GM21723 (cell line): ENCODE measurements around the gene FUT2.

Experiments
- ATAC-seq: cut with Tn5 transposase; IDR thresholded peaks from one replicate; pipeline ENCODE4 v1.9.1; 2021; ENCODE audit warnings: mild to moderate bottlenecking, moderate library complexity; ENCODE audit not compliant: unreplicated experiment

FUT2 gene

GRCh38 chr19:48749571-48750198, 53.9 kb downstream of the FUT2 start:
- ATAC-seq, result no peak

DNA sequence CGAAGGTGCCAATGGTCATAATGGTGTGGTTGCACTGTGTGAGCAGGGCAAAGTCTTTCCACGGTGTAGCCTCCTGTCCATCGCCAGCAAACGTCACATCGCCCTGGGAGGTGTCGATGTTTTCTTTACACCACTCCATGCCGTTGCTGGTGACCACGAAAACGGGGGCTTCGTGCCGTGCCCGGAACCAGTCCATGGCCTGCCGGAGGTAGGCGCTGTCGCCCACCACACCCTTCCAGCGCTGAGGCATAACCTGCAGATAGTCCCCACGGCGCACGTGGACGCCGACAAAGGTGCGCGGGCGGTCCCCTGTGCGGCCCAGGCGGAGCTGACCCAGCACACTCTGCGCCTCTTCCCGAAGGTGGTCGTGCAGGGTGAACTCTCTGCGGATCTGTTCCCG, 54.6 kb downstream of the FUT2 start:
- no peak for ATAC-seq

DNA sequence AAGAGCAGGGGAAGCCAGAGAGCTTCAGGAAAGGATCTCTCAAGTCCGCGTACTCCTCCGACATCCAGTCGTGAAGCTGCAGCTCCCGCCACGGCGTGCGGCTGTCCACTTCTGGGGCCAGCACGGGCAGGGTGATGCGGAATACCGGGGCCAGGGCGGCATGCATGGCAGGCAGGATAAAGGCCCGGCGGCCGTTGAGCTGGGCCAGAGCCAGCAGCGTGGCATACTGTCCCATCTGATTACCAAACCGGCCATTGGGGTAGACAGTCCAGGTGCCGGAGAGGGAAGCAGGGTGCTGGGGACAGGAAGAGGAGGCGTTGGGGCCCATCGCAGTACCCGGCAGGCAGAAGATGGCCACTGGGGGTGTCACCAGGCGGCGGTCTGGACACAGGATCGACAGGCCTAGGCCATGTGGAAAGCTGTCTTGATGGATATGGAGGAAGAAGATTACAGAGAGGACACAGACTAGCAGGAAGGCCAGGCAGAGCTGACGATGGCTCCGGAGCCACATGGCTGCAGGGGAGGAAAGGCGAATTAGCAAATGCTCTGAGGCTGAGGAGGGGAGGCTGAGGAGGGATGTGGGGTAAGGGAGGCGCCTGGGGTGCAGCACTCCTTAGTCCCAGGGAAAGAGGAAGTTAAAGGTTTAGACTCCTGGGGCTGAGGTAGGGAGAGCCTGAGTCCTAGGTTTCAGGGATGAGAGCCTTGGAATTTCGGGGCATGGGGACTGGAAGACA, 55.2 kb downstream of the FUT2 start:
- no peak for ATAC-seq

- ATAC-seq, result no peak
Observed at GRCh38 chr19:48751845-48752495, 56.2 kb downstream of the FUT2 start.

DNA sequence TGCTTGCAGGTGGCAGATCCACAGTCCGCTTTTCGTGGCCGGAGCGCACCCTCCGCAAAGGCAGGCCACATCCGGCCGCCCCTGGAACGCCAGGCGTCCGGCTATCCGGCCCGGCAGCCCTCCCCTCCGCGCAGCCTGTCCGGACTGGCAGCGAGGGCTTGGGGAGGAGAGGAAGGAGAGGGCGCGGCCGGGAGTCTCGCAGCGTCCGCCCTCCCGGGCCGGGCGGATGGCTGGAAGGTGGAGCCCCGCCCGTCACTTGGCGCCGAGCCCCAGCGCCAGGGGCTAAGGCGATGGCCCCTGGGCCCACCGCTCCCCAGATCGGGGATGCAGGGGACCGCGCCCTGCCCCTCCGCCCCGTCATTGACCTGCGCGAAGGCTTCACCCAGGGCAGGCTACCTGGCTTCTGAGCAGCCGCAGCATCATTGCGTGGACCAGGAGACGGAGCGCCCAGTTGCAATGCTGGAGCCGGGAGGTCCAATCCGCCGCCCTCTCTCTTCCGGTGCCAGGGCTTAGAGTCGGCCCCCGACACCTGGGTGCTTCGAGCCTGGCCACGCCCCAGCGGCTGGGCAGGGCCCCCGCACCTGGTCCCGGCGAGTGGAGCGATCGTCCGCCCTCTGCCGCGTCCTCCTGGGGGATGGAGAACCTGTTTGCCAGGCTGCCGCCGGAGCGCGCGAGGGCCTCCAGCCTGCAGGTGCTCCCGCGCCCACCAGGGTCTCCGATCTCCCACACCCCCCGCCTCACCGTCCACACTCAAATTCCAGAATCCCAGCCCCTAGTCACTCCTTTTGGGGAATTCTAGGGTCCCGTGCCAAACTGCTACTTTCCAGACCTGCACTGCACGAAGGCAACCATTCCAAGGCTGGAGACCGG, 57.0 kb downstream of the FUT2 start, which contains the start of gene FUT1:
FUT1 (minus strand) TSS at position 146 of the 870 bp plus-strand sequence. CDS start 1,360 bp downstream, outside the sequence.
- no peak for ATAC-seq

- ATAC-seq, result no peak
Observed at GRCh38 chr19:48755084-48755641, 59.4 kb downstream of the FUT2 start, which contains the start of gene FGF21. Gene FGF21 (plus strand): TSS chr19:48755524. CDS start chr19:48756237, 713 bp downstream.
